ENCODE measurements around the gene TMA7. TPM values are rescaled to one million over a fixed set of nuclear protein-coding genes. Genes with fewer than 3 reads are reported as not detected.

TMA7 gene
- total and polyA plus RNA-seq, 2 donors (not counting 3 experiments of a cell fraction or from before 2014, with no cell fraction given): 137 to 306 TPM

- no peak for TF ChIP-seq MYC (IDR thresholded peaks at IDR 0.05; ENCODE audit: low read depth, low read length)
- no peak for TF ChIP-seq POLR2A (IDR thresholded peaks at IDR 0.05; ENCODE audit: low read depth, low read length)
- TF ChIP-seq FOS (IDR thresholded peaks at IDR 0.05; ENCODE audit: borderline replicate concordance, insufficient read depth, low read length): no peak
- TF ChIP-seq JUN (IDR thresholded peaks at IDR 0.05; ENCODE audit: borderline replicate concordance, insufficient read depth, insufficient read length, low read depth): no peak
- TF ChIP-seq EZH2 (IDR thresholded peaks at IDR 0.05; ENCODE audit: borderline replicate concordance, low read depth, low read length, severe bottlenecking): no peak
- TF ChIP-seq POLR2AphosphoS5 (IDR thresholded peaks at IDR 0.05; ENCODE audit: insufficient read depth, low read depth, low read length): no peak
- no peak for TF ChIP-seq CTCF (IDR thresholded peaks at IDR 0.05; ENCODE audit: extremely low read depth in 1 of 2, insufficient read depth in 1 of 2, low read depth in 1 of 2, low read length in 2 of 2)
- no peak for TF ChIP-seq MAX (IDR thresholded peaks at IDR 0.05; ENCODE audit: insufficient read depth, insufficient read length)
- TF ChIP-seq GATA2 (IDR thresholded peaks at IDR 0.05; ENCODE audit: insufficient read depth, insufficient read length, low read depth, low read length): no peak
- H3K9me1 ChIP-seq (replicated peaks; ENCODE audit: control insufficient read depth, extremely low read depth, insufficient read depth, low read length): no peaks in the 10 kb centered on the region
- H3K9me3 ChIP-seq (replicated peaks; ENCODE audit: control insufficient read depth, insufficient read depth, low read length): no peaks in the 10 kb centered on the region
- DNase-seq (ENCODE audit: low read depth, low spot score) (no peak), FAIRE-seq (no peak)
- CTCF ChIA-PET: interaction anchor here (1.8 to 2.6 kb wide), 2 partner anchors 11 to 25 kb away, joined by 6 to 25 read pairs; no protein-coding TSS in a partner anchor
- POLR2A ChIA-PET: no interaction called here
- H3K4me1 ChIP-seq (ENCODE audit: control insufficient read depth, extremely low read depth, insufficient read depth, low read length): peaks cover 10% of the 10 kb centered on the region
- no peak overlapping the region for H3K27ac ChIP-seq (ENCODE audit: insufficient read depth, low read depth, low read length)
- BruUV-seq (replicated peaks): no TSS peak
- H3K27me3 ChIP-seq (ENCODE audit: control insufficient read depth in 2 of 2, insufficient read depth in 2 of 2, low read length in 2 of 2): no peaks in the 10 kb centered on the region
- H4K20me1 ChIP-seq (replicated peaks; ENCODE audit: control insufficient read depth, extremely low read depth, insufficient read depth, low read length): no peaks in the 10 kb centered on the region
- intact Hi-C loops (cut with micrococcal nuclease) (no loop called here), dilution Hi-C loops (cut with MboI; ENCODE audit: extremely low pct_ligation_motif_present, low sequenced_read_pairs) (no loop called here)
- no peak overlapping the region for H3K4me2 ChIP-seq (ENCODE audit: insufficient read depth, low read length)
- H3K36me3 ChIP-seq (ENCODE audit: control insufficient read depth in 2 of 2, extremely low read depth in 1 of 2, insufficient read depth in 2 of 2, low read length in 2 of 2): no peaks in the 10 kb centered on the region
- no peaks in the 10 kb centered on the region for H3K79me2 ChIP-seq (ENCODE audit: control insufficient read depth, insufficient read depth, low read length)
- H2AFZ ChIP-seq (ENCODE audit: low read depth, low read length): no peak overlapping the region
- no peak overlapping the region for H3K9ac ChIP-seq (replicated peaks; ENCODE audit: extremely low read depth, insufficient read depth, low read length)
- H3K4me3 ChIP-seq (replicated peaks in 1 of 3; ENCODE audit: insufficient read depth in 1 of 3, low read depth in 1 of 3, low read length in 3 of 3): no peak overlapping the region
Observed at GRCh38 chr3:48425281-48425812, 14.7 kb upstream of the TMA7 start.

Measured in endothelial cell of umbilical vein (primary cell).